SK-N-MC (cell line): ENCODE data around the gene PTPRN2.
"Not testable (repeated sequence)": the region's sequence is repeated elsewhere in the genome, so short reads cannot be mapped to it uniquely, and the experiment has no call there.

Experiments used
- DNase-seq: peaks from one replicate; pipeline ENCODE4 v3.0.0-alpha.2; 2011; ENCODE audit warnings: low read depth, low spot score
- H3K27ac ChIP-seq: fragments of 200-600 bp; sonication (generic); 2 replicates; pipeline ENCODE4 v1.5.1; 2016; ENCODE audit warnings: mixed run types
- H3K36me3 ChIP-seq: fragments of 200-600 bp; sonication (generic); 2 replicates; pipeline ENCODE4 v1.6.1; 2017; ENCODE audit warnings: antibody characterized with exemption, low read length, mixed read lengths; ENCODE audit not compliant: insufficient read depth
- H3K4me3 ChIP-seq: fragments of 200-600 bp; sonication (generic); 2 replicates; pipeline ENCODE4 v1.5.1; 2016
- H3K9ac ChIP-seq: fragments of 200-600 bp; sonication (generic); 2 replicates; pipeline ENCODE4 v1.8.0; 2017; ENCODE audit warnings: mixed run types, mixed read lengths; ENCODE audit not compliant: insufficient read length
- H3K9me3 ChIP-seq: fragments of 200-600 bp; sonication (generic); 2 replicates; pipeline ENCODE4 v1.6.1; 2017; ENCODE audit warnings: low read depth, mild to moderate bottlenecking, antibody characterized with exemption, low read length, moderate library complexity, mixed read lengths
- EZH2 ChIP-seq: fragments of 200-600 bp; sonication (generic); IDR thresholded peaks from one replicate; pipeline ENCODE4 v1.6.1; 2017; ENCODE audit warnings: antibody characterized with exemption
- FOXP2 ChIP-seq: optimal IDR thresholded peaks from 2 replicates; pipeline ENCODE3; 2011; ENCODE audit warnings: mild to moderate bottlenecking, moderate library complexity; ENCODE audit not compliant: insufficient read depth; ENCODE audit errors: extremely low read length, control extremely low read depth
- POLR2AphosphoS5 ChIP-seq: IDR thresholded peaks from 2 replicates; pipeline ENCODE4 v1.6.1; 2012; ENCODE audit warnings: mild to moderate bottlenecking, low read depth, low read length, borderline replicate concordance

Gene PTPRN2

DNA sequence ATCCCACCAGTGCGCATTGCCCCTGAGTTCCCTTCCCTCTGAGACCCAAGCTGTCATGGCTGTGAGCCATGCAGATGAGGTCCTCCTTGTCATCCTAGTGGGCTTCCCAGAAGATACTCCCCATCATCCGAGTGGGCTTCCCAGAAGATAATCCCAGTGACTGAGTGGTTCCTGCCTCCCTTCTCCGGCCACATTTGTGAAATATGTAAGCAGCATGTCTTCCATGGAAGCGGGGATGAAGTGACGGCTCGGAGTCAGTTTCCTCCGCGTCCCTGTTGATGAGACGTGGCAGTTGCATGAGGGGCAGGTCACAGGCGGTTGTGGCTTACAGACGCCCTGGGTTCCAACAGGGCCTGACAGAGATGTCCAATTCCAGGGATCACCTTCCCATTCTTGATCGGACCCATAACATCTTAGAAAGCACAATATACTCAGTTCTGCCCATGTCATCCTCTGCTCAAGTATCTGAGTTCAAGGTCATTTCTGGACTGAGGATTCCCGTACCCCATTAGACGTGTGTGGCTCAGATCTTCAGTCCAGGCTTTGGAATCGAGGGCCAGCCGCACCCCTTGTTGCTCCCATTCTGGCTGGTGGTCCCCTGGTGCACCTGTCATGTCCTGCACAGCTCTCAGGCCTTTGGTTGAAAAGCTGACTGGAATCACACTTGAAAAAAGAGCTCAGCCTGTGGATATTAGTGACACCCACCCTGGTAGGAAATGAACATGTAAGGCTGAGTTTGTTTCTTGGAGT is 166.9 kb downstream of the PTPRN2 start:
- Histone ChIP-seq H3K27ac (no peak overlapping the region), H3K9me3 (no peaks in the 10 kb centered on the region), H3K9ac (no peak overlapping the region), H3K36me3 (no peaks in the 10 kb centered on the region), H3K4me3 (no peak overlapping the region)
- DNase-seq, result no peak
- no peak for TF ChIP-seq EZH2
- no peak for TF ChIP-seq FOXP2
- no peak for TF ChIP-seq POLR2AphosphoS5

DNA sequence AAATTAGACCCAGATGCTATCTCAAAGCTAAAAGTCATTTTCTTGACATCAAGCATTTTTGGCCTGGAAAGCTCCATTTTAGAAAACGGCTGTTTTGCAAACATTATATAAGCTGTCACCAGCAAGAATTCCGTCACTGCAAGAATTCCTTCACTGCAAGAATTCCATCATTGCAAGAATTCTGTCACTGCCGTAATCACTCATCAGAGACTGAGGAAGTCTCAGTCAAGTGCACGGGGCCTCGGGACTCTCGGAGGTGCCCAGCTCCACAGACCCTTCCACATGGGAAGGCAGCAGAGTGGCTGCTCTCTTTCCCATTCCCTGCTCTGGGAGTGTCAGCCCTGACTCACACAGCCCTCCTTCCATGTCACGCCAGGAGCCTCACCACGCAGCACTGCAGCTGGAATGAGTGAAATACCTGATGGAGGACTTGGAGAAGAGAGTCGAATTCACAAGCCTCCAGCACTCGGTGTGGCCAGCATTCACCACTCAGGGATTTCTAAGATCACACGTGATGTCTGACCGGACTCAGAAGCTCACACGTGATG is 168.3 kb downstream of the PTPRN2 start:
- Histone ChIP-seq H3K27ac (no peak overlapping the region), H3K36me3 (no peaks in the 10 kb centered on the region), H3K9ac (no peak overlapping the region), H3K9me3 (no peaks in the 10 kb centered on the region), H3K4me3 (no peak overlapping the region)
- no peak for DNase-seq
- TF ChIP-seq FOXP2 (no peak), POLR2AphosphoS5 (no peak)

DNA sequence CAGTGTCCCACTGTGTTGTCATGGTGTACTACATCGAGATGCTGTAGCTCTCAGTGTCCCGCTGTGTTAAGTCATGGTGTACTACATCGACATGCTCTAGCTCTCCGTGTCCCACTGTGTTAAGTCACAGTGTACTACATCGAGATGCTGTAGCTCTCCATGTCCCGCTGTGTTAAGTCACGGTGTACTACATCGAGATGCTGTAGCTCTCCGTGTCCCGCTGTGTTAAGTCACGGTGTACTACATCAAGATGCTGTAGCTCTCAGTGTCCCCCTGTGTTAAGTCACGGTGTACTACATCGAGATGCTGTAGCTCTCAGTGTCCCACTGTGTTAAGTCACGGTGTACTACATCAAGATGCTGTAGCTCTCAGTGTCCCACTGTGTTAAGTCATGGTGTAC is 169.2 kb downstream of the PTPRN2 start:
- not testable (repeated sequence) for H3K9ac ChIP-seq, H3K27ac ChIP-seq, DNase-seq, H3K36me3 ChIP-seq, H3K4me3 ChIP-seq, H3K9me3 ChIP-seq

DNA sequence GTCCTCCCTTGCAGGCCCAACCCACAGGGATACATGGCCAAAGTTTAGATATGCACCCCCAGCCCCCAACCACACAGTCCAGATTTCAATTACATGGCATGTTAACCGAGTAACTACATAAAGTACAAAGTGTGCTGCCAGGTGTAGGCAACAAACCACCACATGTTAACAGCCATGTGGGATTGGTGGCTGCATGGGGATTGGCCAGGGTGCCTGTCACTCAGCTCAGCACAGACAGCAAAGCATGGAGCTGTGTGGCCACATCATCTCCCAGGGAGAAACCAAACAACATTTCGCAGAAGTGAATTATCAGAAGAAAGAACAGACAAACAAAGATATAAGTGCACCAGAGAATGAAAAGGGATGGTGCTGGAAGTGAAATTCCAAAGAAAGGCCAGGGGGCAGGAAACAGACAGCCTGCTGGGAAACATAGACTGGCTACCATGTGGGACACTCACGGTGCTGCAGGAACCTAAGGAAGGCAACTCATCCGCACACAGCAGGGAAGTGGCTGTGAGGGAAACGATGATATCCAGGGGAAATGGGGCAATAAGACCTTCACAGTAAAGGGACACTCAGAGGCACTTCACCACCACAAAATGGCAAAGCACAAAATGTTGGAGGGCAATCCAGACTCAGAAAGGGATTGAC is 171.2 kb downstream of the PTPRN2 start:
- TF ChIP-seq POLR2AphosphoS5 (no peak), EZH2 (no peak), FOXP2 (no peak)
- Histone ChIP-seq H3K9me3 (no peaks in the 10 kb centered on the region), H3K9ac (no peak overlapping the region), H3K27ac (no peak overlapping the region), H3K36me3 (no peaks in the 10 kb centered on the region), H3K4me3 (no peak overlapping the region)
- no peak for DNase-seq

DNA sequence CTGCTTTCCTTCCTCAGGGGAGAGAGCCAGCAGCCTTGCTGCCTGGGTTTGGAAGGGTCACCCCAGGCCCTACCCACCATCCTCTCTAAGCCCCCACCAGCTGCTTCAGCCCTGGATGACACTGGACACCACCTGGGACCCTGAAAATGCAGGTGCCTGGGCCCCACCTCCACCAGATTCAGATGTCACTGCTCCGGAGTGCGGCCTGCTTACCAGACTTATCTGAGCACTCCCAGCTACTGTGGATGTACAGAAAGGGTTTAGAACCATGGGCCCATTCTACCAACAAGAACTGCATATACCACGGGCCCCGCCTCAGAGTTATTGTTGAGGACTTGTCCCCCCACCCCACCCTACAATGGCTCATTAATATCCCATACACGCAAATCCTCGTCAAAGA is 172.3 kb downstream of the PTPRN2 start:
- Histone ChIP-seq H3K9me3 (no peaks in the 10 kb centered on the region), H3K27ac (no peak overlapping the region), H3K9ac (no peak overlapping the region), H3K4me3 (no peak overlapping the region), H3K36me3 (no peaks in the 10 kb centered on the region)
- DNase-seq, result no peak
- TF ChIP-seq FOXP2, result no peak
- TF ChIP-seq EZH2, result no peak
- TF ChIP-seq POLR2AphosphoS5, result no peak

DNA sequence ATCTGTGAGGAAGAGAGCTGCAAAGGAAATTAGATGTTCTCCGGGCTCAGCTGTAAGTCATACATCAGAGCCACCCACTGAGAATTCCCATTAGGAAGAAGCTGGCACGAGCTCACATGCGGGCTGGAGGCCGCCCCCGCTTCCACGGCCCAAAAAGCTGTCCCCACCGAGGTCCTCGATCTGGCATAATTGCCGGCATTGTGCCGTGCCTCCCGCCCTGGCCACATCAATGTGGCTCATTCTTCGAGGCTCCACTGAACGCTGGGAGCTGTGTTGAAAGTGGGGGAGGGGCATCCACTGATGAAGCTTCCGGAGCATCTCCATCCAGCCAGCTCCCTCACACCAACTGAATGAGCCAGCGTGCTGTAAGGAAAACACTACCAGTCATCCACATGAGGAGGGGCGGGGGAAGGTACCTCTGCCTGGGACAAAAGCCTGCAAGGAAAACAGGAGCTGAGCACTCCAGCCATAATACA is 173.1 kb downstream of the PTPRN2 start:
- Histone ChIP-seq H3K4me3 (no peak overlapping the region), H3K9ac (no peak overlapping the region), H3K36me3 (no peaks in the 10 kb centered on the region), H3K9me3 (no peaks in the 10 kb centered on the region), H3K27ac (no peak overlapping the region)
- DNase-seq, result no peak
- TF ChIP-seq FOXP2 (no peak), POLR2AphosphoS5 (no peak), EZH2 (no peak)

DNA sequence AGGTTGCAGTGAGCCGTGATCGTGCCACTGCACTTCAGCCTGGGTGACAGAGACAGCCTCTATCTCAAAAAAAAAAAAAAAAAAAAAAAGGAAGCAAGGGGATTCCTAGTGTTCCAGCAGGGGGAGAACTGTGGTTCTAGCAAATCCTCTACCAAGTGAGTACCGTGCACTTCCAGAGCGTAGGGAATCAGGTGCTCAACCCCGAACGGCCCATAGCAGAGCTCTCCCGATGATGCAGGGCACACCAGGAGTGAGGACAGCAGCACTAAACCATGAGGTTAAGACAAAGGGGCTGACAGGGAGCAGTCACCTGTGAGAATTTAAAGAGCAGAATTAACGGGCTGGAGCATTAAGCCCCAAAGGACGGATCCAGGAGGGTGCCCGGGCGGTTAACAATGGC is 173.6 kb downstream of the PTPRN2 start:
- H3K36me3 ChIP-seq, result no peaks in the 10 kb centered on the region
- DNase-seq, result no peak
- no peak overlapping the region for H3K27ac ChIP-seq
- no peak overlapping the region for H3K9ac ChIP-seq
- H3K4me3 ChIP-seq, result no peak overlapping the region
- H3K9me3 ChIP-seq, result no peaks in the 10 kb centered on the region
- TF ChIP-seq POLR2AphosphoS5 (no peak), EZH2 (no peak), FOXP2 (no peak)

DNA sequence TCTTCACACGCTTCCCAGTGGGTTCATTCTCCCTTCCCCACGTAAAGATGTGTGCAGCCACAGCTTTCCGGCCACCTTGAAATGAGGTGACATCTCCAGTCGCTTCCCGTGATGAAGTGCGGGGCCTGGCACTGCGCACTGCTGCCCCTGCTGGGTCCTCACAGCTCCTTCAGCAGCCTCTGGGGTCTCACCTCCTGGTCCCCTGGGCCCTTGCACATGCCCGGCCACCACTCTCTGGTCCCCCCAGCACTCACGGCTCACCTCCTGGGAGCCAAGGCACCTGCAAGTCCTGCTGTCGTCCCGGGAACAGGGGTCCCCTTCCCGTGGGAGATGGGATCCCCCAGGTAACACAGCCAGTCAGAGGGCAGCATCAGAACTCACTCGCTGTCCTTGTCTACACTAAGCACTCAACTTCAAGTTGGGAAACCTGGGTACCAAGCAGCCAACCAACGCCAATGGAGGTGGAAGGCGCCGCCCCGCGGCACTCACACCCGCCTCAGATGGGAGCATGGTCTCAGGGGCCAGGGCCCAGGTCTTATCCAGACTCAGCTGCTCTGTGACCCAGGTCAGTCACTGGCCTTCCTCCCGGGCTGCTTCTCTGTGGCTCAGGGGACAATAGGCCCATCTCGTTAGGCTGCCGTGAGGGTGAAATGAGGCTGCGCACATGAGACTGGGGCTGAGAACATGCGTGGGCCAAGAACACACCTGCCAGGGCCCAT is 176.2 kb downstream of the PTPRN2 start:
- Histone ChIP-seq H3K36me3 (no peaks in the 10 kb centered on the region), H3K4me3 (no peak overlapping the region), H3K27ac (no peak overlapping the region), H3K9me3 (no peaks in the 10 kb centered on the region), H3K9ac (no peak overlapping the region)
- TF ChIP-seq FOXP2, result no peak
- no peak for TF ChIP-seq EZH2
- no peak for TF ChIP-seq POLR2AphosphoS5
- DNase-seq, result no peak
